Activated B cell treated with CpG ODN at 0.5 μM for 24 hours (primary cell): ENCODE measurements around the gene SUOX. TPM values are rescaled to one million over a fixed set of nuclear protein-coding genes. Genes with fewer than 3 reads are reported as not detected.

Experiments
- ATAC-seq: fragments of 200-7000 bp; cut with Tn5 transposase; one replicate; pipeline ENCODE4 v1.10.0; 2021; ENCODE audit warnings: low read depth, mild to moderate bottlenecking, moderate library complexity
- CTCF ChIA-PET: fragments of 350-600 bp; sonication (Branson Sonifier 250); formaldehyde crosslinking; loops from one replicate; lab custom pipeline; 2021; ENCODE audit warnings: antibody characterized with exemption; lab: Charles Lee
- POLR2A ChIA-PET: fragments of 350-600 bp; sonication (Branson Sonifier 250); formaldehyde crosslinking; loops from one replicate; lab custom pipeline; 2021; ENCODE audit warnings: antibody characterized with exemption; lab: Charles Lee
- DNase-seq: peaks from one replicate; pipeline ENCODE4 v3.0.0; 2022
- H3K27ac Mint-ChIP-seq: one replicate; pipeline ENCODE4 v1.8.0; 2020; ENCODE audit warnings: mixed read lengths
- H3K27me3 Mint-ChIP-seq: one replicate; pipeline ENCODE4 v1.8.0; 2021; ENCODE audit warnings: mixed read lengths
- H3K36me3 Mint-ChIP-seq: one replicate; pipeline ENCODE4 v1.8.0; 2021; ENCODE audit warnings: low read depth, mixed read lengths
- H3K4me1 Mint-ChIP-seq: one replicate; pipeline ENCODE4 v1.8.0; 2021; ENCODE audit warnings: mixed read lengths
- H3K4me3 Mint-ChIP-seq: one replicate; pipeline ENCODE4 v1.8.0; 2020; ENCODE audit warnings: mild to moderate bottlenecking, mixed read lengths
- H3K9me3 Mint-ChIP-seq: one replicate; pipeline ENCODE4 v1.8.0; 2020; ENCODE audit warnings: mixed read lengths
- intact Hi-C: fragments of 100-400 bp; cut with micrococcal nuclease; formaldehyde crosslinking; loops from one replicate; pipeline ENCODE4 v1.15.1; 2024
- total RNA-seq: library from RNA; stranded (reverse); gene quantifications from 2 replicates; pipeline ENCODE4 v1.2.3, GENCODE V29; 2022
- TF ChIP-seq, protein P1 (sequence below): fragments of 200-600 bp; IDR thresholded peaks from one replicate; pipeline ENCODE4 v1.8.0; 2022; ENCODE audit warnings: antibody characterized with exemption, mild to moderate bottlenecking

Gene SUOX
- 5.4 and 5.6 TPM in 2 replicates for total RNA-seq

DNA sequence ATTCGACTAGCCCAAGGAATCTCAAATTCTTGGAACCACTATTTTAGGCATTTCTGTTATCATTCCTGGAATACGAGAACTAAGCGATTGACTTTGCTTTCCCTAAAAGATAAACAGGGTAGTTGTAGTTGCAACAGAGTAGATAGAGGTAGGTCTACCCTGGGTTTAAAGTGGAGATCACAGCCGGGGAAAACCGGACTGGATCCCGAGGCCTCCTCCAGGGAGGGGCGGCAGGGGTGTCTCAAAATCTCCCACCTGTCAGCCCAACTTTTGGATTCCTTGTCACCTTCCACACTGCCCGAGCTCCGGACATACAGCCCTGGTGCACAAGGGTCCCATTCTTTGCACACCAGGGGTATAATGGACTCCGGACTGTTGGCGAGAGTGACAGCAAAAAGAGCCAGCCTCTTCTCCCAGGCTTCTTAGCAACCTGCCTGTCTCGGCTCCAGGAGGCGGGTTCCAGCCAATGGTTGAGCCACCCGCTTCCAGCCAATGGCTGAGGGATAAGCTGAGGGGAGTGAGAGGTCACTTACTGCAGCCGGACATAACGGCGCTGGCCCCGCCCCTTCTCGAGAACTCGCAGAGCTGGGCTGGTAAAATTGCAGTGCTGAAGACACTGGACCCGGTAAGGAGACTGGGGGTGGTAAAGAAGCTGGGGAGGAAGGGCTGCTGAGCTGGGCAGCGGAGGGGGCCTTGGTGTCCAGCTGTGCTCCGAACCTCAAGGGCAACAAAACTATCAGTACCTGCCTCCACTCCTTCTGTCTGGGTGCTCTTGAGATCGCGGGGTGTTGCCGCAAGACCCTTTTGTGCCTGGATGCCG, at the start of gene SUOX:
TSS of gene SUOX (plus strand) at position 562 of the 820 bp plus-strand sequence. CDS start 4,946 bp downstream, outside the sequence.
- ChIA-PET POLR2A (interaction anchor here (0.6 to 3.3 kb wide), 8 partner anchors 10 to 289 kb away, joined by 3 to 18 read pairs (median 8); partner anchors contain the start of genes DNAJC14, ITGA7, PA2G4 and RAB5B), CTCF (interaction anchor here (0.6 to 3.3 kb wide), 20 partner anchors 9 to 259 kb away, joined by 3 to 26 read pairs (median 4); partner anchors contain the start of genes PA2G4, RAB5B and SMARCC2)
- TF ChIP-seq, protein P1, sequence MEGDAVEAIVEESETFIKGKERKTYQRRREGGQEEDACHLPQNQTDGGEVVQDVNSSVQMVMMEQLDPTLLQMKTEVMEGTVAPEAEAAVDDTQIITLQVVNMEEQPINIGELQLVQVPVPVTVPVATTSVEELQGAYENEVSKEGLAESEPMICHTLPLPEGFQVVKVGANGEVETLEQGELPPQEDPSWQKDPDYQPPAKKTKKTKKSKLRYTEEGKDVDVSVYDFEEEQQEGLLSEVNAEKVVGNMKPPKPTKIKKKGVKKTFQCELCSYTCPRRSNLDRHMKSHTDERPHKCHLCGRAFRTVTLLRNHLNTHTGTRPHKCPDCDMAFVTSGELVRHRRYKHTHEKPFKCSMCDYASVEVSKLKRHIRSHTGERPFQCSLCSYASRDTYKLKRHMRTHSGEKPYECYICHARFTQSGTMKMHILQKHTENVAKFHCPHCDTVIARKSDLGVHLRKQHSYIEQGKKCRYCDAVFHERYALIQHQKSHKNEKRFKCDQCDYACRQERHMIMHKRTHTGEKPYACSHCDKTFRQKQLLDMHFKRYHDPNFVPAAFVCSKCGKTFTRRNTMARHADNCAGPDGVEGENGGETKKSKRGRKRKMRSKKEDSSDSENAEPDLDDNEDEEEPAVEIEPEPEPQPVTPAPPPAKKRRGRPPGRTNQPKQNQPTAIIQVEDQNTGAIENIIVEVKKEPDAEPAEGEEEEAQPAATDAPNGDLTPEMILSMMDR = no peak
- H3K27me3 Mint-ChIP-seq = no peaks in the 10 kb centered on the region
- intact Hi-C loops = loop anchor here (1.0 to 2.0 kb wide), 6 partner anchors 10 to 192 kb away; partner anchors contain the start of genes PA2G4, RPS26, SMARCC2 and ZC3H10
- H3K4me3 Mint-ChIP-seq = peak within 1 kb of the TSS; percentile 78
- no peak for DNase-seq
- H3K36me3 Mint-ChIP-seq = peaks cover 27% of the 10 kb centered on the region
- peaks cover 21% of the 10 kb centered on the region for H3K4me1 Mint-ChIP-seq
- peak within 1 kb of the TSS; percentile 18 for H3K27ac Mint-ChIP-seq
- H3K9me3 Mint-ChIP-seq = no peaks in the 10 kb centered on the region
- ATAC-seq = peak; percentile 75

DNA sequence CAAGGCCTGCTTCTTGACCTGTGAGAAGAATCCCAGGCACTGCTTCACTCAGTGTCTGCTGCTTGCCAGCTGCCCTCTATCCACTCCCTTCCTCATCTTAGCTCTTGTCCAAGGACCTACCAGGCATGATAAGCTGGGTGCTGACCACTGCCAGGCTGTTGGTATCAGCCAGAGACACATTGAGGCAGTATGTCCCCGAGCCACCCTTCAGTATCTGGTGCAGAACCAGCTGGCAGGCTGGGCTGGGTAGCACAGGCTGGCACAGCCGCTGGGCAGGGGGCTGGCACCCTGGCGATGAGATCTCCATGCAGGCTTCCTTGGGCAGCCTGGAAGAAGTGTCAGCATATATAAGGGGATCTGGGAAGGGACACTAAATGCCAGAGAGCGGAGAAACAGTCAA, 41.7 kb upstream of the SUOX start:
- POLR2A ChIA-PET = interaction anchor here (0.9 kb wide), 1 partner anchor 25 kb away, joined by 3 read pairs; no protein-coding TSS in a partner anchor
- CTCF ChIA-PET = interaction anchor here (1.3 to 1.6 kb wide), 2 partner anchors 15 to 40 kb away, joined by 4 read pairs; no protein-coding TSS in a partner anchor

DNA sequence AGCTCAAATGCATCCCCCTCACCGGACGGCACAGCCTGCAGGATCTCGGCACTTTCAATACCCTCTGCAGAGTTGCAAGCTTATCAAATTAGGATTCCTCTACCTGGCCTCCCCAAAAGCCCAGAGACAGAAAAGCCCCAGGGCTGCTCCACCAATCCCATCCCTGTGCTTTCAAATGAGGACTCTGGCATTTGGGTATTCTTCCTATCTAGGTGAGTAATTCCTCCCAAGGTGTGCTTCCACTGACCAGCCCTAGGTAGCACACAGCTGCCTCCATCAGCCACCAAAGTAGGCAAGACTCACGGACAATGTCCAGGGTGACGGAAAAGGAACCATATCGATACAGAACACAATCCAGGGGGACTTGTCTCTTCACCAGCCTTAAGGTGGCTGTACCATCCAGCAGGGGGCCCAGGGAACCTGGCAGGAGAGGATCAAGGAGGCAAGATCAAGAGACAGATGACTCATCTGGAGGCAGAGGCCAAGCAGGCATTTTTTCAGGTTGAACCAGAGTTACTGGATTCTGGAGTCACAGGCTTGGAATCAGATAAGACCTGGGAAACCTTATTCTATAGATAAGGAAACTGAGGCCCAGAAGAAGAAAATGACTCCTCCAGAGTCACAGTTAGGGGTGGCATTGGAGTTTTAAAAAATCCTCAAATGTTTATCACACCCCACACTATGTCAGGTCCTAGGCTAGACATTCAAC, 41.1 kb upstream of the SUOX start:
- Mint-ChIP-seq H3K4me1 (no peaks in the 10 kb centered on the region), H3K27me3 (no peaks in the 10 kb centered on the region), H3K36me3 (peaks cover 35% of the 10 kb centered on the region), H3K4me3 (no peak overlapping the region), H3K9me3 (no peaks in the 10 kb centered on the region), H3K27ac (no peak overlapping the region)
- ChIA-PET POLR2A (no interaction called here), CTCF (interaction anchor here (1.6 kb wide), 1 partner anchor 40 kb away, joined by 4 read pairs; no protein-coding TSS in a partner anchor)
- DNase-seq = no peak
- ATAC-seq = peak; percentile 64
- intact Hi-C loops = no loop called here
- TF ChIP-seq, protein P1 = no peak

More for the DNA sequence above, 41.7 kb upstream of the SUOX start:
- Mint-ChIP-seq H3K4me1 (no peaks in the 10 kb centered on the region), H3K27me3 (no peaks in the 10 kb centered on the region), H3K27ac (no peak overlapping the region), H3K4me3 (no peak overlapping the region), H3K36me3 (peaks cover 37% of the 10 kb centered on the region), H3K9me3 (no peaks in the 10 kb centered on the region)
- TF ChIP-seq, protein P1 = no peak
- ATAC-seq (no peak), DNase-seq (no peak)
- intact Hi-C loops = no loop called here

DNA sequence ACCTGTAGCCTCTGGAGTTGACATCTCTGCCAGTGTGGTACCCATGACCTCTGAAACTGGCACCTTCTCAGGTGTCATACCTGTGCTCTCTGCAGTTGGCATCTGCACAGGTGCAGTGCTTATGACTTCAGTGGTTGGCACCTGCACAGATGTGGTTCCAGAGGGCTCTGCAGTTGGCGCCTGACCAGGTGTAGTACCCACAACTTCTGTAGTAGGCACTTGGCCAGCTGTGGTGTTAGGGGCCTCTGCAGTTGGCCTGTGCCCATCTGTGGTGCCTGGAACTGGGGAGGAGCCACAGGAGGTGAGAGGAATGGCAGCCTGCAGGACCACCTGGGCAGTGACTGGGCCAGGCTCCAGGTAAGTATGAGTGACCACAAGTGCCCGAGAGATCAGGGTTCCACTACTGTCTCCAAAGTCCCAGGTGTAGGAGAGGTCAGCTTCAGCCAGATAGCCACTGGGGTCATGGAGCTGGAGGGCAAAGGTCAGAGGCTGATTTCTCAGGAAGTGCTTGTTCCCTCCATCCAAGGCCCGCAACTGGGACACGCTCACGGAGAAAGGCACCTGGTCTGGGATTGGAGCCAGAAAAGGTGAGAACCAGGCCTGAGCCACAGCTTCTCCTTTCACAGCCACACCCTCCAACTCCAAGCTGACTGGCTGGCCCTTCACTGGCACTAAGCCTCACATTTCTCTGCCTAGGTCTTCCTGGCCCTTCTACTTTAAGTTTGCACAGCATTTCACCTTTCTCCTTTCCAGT, 39.8 kb upstream of the SUOX start:
- ATAC-seq (no peak), DNase-seq (no peak)
- Mint-ChIP-seq H3K9me3 (no peaks in the 10 kb centered on the region), H3K27ac (no peak overlapping the region), H3K36me3 (peaks cover 22% of the 10 kb centered on the region), H3K27me3 (no peaks in the 10 kb centered on the region), H3K4me1 (no peaks in the 10 kb centered on the region), H3K4me3 (no peak overlapping the region)
- CTCF ChIA-PET = interaction anchor here (1.6 kb wide), 1 partner anchor 39 kb away, joined by 4 read pairs; no protein-coding TSS in a partner anchor
- intact Hi-C loops = no loop called here
- POLR2A ChIA-PET = interaction anchor here (0.6 kb wide), 1 partner anchor 43 kb away, joined by 6 read pairs; no protein-coding TSS in a partner anchor
- TF ChIP-seq, protein P1 = no peak
